ENCODE results near the gene C1QBP.

DNA sequence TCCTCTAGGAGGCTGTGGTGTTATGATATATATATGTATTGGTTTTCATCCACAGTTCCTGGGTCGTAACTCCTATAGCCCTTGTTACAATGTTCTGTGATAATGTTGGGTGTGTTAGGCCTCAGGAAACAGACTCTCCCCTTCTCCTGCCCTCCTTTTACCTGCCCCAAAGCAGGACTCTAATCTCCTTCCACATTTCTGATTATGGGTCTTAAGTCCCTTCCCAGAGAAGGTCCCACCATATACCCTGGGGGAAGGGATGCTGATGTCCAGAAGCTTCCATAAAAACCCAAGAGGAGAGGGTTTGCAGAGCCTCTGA lies 450 bp upstream of the C1QBP start:
- peak in 2 of 3 experiments; percentile 2 to 5 for TF ChIP-seq CTCF (IDR thresholded peaks at IDR 0.05)
- no peak for TF ChIP-seq POLR2AphosphoS5 (IDR thresholded peaks at IDR 0.05)
- TF ChIP-seq POLR2A (IDR thresholded peaks at IDR 0.05; ENCODE audit: low read depth), result no peak
- no peak for TF ChIP-seq EP300 (IDR thresholded peaks at IDR 0.05)

Data from esophagus muscularis mucosa (tissue), 4 donors.